Ureter (tissue), 1 donor: ENCODE data around the gene SAPCD2. TPM values are rescaled to one million over a fixed set of nuclear protein-coding genes. Genes with fewer than 3 reads are reported as not detected.
A peak's percentile ranks its signal among the peaks of the same experiment; 100 is the strongest.
"Not testable (repeated sequence)": the region's sequence is repeated elsewhere in the genome, so short reads cannot be mapped to it uniquely, and the experiment has no call there.

Experiments used
- DNase-seq: peaks from one replicate; pipeline ENCODE4 v3.0.0-alpha.2; 2020; ENCODE audit warnings: low spot score
- total RNA-seq: library from RNA; stranded (reverse); gene quantifications from one replicate; pipeline ENCODE4 v1.2.4, GENCODE V29; 2023
- donor health status: DM: yes; HTN: yes; CAD: no.

SAPCD2 gene
- total RNA-seq, 1 donor from 2014 or later: 1.6 TPM

DNA sequence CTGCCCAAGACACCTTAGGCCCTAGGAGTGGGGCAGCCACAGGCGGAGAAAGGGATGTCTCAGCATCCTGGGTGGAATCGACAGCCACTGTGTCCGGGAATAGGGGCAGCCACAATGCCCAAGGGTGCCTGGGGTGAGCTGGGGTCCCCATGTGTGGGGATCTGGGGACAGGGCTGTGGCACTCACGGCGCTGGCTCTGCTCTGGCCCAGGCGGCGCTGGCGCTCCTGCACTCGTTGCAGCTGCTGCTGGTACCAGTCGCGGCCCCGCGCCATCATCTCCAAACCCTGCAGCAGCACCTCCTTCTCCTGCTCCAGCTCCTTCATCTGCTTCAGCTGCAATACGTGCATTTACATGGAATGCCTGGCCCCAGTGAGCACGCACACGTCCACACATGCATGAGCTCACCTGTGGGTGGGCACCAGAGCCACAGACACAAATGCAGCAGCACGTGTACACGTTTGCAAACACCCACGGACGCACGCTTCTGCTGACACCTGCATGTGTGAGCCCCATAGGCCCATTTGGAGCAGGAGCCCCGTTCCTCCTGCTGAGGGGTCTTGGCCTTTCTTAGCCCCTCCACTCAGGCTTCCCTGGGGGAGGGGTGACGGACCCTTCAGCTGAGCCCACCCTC is 4.9 kb downstream of the SAPCD2 start:
- DNase-seq: no peak

DNA sequence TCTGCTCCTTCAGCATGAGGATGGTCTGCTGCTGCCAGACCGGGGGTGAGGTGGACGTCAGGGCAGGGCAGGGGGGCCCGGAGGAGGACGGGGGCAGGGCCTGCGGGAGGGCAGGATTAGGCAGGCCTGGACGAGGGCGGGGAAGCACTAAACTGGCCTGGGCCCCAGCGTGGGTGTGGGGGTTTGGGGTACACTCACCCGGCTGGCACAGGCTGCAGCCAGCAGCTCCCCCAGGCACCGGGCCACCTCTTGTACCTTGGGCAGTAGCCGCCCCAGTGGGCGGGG is 5.5 kb downstream of the SAPCD2 start:
- DNase-seq: no peak

GRCh38 chr9:137064027-137064879 is 6.1 kb downstream of the SAPCD2 start:
- DNase-seq: no peak

DNA sequence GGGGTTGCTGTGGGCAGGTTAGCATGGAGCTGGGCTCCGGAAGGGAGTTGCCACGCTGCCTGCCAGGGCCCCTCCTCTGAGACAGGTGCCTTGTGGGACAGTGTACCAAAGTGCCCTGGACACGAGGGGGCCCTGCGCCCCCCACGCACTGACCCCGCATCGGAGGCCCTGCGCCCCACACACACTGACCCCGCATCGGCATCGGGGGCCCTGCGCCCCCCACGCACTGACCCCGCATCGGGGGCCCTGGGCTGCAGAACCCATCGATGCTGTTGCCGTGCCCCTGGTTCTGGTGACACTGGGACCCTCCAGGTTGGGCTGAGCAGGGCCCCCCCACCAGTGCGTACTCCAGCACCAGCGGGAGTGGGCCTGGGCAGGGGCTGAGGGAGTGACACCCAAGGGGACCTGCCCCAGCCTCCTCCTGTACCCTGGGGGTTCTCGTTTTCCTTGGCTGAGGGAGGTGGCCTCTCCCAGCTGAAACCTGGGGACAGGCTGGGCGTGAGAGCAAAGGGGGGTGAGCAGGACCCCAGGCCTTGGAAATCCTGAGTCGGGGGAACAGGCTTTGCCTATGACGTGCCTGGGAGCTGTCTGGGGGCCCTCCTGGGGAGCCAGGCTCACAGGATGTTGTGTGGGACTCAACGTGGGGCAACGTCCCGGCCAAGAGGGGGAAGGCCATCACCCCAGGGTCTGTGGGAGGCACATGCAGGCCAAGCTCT is 6.9 kb downstream of the SAPCD2 start:
- no peak for DNase-seq

- DNase-seq: not testable (repeated sequence)
Measured at GRCh38 chr9:137062798-137063197, 7.6 kb downstream of the SAPCD2 start.

DNA sequence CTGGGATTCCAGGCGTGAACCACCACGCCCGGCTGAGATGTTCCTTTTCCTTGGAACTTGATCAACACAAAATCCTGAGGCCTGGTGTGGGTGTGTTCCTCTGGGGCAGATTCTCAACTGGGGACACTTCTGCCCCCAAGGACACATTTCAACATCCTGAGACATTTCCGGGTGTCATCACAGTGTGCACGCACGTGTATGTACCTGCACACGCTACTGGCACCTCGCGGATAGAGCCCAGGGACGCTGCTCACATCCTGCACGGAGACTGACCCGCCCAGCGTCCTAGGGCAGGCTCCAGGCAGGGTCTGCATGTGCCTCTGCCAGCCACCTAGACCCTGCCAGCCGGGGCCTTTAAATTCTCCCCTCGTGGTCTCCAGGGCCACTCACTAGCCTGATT is 8.0 kb downstream of the SAPCD2 start:
- no peak for DNase-seq

DNA sequence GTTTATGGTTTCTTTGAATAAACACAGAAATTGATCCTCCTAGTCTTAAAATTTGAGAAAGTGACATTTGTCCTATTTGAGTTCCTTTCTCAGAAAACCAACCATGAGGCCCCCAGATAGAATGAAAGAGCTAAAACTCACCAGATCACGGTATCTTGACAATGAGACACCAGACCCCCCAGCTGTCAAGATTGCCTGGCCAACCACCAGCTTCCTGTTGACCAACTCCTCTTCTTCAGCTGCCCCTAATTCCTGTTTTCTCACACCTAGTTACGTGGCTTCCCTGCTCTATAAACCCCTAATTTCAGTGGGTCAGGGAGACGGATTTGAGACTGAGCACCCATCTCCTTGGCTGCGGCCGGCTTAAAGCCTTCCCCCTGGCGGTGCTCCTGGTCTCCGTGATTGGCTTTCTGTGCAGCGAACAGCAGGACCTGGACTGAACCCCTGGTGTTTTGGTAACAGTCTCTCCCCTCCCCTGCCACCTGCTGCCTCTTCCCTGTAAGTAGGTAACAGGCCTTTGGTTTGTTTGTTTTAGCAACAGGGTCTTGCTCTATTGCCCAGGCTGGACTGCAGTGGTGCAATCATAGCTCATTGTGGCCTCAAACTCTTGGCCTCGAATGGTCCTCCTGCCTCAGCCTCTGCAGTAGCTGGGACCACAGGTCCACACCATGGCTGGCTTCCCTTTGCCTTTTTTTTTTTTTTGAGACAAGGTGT is 11.7 kb downstream of the SAPCD2 start:
- no peak for DNase-seq

GRCh38 chr9:137057545-137057944 is 12.8 kb downstream of the SAPCD2 start:
- no peak for DNase-seq

DNA sequence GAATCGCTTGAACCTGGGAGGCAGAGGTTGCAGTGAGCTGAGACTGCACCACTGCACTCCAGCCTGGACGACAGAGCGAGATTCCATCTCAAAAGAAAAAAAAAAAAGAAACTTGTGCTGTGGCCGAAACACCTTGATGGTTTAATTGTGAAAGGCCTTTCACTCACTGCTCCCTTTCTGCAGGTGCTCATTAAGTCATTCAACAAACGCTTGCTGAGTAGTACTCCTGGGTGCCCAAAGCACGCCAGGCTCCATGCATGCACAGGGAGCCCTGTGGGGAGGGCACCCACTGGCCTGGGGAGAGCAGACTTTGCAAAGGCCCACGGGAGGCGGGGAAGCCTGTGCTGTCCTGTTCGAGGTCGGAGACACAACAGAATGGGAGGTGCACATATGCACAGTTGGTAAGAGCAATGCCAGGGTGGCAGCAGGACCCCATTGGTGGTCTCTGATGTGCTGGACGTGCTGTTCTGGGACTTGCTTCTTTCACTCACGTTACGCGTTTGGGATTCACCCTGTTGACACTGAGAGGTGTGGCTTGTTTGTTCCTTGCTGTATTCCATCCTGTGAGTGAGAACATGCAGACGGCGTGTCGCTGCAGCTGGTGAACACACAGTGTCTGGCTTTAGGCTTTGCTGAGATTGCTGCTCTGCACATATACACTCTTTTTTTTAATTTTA is 13.5 kb downstream of the SAPCD2 start:
- no peak for DNase-seq

DNA sequence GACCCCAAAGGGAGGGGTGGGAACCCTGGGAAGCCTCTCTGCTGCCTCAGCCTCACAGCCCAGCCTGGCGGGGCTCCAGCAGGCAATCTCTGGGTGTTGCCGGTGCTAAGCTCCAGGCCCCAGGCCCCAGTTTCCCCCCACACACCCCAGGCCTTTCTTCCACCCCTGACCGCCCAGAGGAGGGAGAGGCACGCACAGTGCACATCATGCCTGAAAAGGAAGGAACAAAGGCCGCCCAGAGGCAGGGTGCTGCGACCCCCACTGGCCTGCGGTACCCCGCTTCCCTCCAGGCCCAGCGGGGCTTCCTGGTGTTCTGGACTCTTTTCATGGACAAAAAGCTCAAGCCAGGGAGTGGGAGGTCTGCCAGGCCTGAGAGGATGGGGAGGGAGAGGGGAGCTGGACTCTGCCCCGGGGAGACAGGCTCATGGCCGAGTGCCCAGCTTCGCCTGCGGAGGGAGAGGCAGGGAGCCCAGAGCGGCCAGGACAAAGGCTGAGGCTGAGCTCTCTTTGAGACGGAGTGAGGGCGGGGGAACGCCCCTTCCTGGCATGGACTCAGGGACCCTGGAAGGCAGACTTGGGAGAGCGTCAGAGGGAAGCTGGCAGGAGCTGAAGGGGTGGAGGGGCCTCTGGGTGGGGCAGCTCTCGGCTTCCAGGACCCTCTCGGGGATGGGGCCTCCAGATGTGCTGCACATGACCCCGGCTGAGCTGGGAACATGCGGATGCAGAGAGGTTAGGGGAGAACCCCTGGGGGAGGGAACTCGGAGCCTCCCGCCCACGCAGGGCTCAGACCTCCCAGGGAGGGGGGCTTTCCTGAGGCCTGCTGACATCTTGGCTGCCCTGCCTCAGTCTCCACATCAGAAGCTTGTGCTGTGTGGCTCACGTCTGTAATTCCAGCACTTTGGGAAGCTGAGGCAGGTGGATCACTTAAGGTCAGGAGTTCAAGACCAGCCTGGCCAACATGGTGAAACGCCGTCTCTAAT is 14.7 kb downstream of the SAPCD2 start:
- peak; percentile 86 for DNase-seq

GRCh38 chr9:137054932-137055384 is 15.4 kb downstream of the SAPCD2 start:
- no peak for DNase-seq

DNA sequence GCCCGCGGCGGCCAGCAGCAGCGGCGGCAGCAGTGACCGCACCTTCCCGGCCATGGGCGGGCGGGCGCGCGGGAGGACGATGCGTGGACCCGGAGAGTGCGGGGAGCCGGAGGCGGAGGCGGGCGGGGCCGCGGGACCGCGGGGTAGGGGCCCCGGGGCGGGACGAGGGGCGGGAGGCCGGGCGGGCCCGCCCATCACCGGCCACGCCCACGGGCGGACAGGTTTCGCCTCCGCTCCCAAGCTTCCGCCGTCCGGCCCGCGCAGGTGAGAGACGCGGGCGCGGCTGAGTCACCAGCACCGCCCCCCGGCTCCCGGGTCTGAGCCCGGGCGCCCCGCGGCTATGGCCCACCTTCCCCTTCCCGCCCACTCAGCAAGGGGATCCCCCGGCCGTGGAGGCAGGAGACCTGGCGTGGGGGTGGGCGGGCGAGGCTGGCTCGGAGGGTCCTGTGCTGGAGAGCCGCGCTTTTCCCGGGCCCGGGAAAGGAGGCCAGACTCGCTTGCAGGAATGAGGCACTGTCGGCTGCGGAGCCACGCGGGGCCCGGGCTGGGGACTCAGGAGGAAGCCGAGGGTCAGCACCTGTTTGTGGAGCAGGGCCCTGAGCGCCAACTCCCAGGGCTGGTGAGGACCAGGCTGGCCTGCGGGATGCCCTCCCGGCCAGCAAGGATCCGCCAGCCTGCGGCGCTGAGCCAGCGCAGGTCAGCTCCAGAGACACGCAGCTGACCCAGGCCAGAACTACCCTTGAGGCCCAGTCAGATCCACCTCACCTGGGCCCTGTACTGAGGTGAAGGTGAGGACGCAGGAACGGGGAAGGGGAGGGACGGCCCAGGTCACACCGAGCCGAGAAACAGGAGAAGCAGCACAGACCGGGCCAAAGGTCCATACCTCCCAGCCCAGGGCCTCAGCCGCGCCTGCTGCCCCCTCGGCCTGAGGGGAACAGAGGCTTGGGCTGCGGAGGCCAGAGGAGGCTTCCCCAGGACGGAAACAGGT is 16.1 kb downstream of the SAPCD2 start, which contains the start of gene ENTPD2:
ENTPD2 (minus strand) TSS at position 118 of the 988 bp plus-strand sequence; CDS start at position 54, 64 bp downstream.
- DNase-seq: no peak

DNA sequence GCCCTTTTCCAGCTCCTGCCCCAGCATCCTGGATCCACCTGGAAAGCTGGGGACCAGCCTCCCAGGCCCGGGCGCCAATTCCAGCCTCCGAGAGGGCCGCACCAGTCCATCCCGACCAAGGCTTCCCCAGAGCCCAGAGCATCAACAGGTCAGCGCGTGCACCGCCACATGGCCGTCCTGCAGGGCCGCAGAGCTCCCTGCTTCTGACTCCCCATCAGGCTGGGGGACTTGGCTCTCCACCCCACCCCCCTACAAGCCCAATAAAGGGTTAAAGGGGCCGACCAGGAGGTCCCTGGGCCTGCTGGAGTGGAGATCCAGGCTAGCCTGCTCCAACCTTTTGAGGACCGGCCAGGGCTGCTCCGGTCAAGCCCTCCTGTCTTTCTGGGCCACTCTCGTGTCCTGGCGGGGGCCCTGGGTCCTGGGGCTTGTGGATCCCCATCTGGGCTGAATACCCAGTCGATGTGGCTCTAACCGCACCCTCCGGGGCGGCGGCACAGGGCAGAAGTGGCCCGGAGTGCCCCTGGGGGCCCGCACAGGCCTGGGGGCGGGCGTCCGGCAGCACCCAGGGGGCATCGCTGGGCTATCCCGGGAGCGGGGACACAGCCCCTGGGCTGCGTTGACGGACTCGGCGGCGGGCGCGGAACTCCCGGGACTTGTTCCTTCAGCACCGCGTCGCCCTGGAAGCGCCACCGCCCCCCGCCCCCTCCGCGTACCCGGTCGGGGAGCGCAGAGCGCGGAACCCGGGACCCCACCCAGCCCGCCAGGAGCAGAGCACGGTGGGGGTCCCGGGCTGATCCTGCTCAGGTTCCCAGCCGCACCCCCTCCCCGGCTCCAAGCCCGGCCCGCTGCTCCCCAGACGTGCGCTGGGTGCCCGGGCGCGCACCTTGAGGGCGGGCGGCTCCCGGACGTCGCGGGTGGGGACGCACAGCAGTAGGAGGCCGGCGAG is 17.1 kb downstream of the SAPCD2 start:
- no peak for DNase-seq

- DNase-seq: no peak
Measured at GRCh38 chr9:137052293-137052692, 18.1 kb downstream of the SAPCD2 start.

DNA sequence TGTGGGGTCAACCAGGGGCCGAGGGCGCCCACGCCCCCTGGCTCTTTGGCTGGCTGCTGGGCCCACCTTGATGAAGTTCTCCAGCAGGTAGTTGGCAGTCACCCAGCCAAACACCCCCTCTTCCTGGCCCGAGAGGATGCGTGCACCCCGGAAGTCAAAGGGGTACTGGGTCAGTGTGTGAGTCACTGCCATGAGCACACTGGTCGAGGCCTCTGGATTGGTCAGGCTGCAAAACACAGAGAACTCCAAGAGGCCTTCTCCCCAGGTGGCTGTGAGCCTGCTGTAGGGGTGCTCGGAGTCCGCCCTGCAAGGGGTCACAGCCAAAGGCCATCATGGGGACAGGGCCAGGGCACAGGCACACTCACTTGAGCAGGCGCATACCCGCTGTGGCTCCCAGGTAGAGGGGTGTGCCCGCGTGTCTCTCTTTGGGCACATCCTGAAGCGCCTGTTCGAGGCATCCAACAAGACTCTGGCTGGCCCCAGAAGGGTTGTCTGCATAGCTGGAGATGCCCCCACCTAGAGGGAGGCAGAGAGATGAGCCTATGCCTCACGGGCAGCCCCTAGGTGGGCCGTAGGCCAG is 19.1 kb downstream of the SAPCD2 start:
- DNase-seq: no peak

DNA sequence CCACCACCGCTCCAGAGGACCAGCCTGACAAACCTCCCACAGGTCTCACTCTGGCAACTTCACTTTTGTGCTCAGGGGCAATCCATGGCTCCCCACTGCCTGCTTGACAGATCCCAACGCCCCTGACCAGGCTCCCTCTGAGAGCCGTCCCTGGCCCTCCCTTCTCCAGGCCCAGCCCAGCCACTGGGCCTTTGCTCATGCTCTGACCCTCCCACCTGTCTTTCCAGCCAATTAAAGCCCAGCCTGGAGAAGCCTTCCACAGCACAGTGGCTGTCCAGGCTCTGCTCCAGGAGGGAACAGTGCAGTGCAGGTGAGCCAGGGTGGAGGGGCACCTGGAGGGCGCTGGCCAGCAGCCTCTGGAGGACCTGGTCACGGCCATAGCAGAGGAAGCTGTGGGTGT is 19.8 kb downstream of the SAPCD2 start:
- DNase-seq: no peak
